ENCODE data around the gene ZNF644.
"Not testable (repeated sequence)": the region's sequence is repeated elsewhere in the genome, so short reads cannot be mapped to it uniquely, and the experiment has no call there.

The ZNF644 gene

GRCh38 chr1:91021686-91022517, at the start of gene ZNF644:
ZNF644 (minus strand) TSS chr1:91022035; CDS start chr1:90982353, 39,682 bp downstream.
- DNase-seq = peak; percentile 97

DNA sequence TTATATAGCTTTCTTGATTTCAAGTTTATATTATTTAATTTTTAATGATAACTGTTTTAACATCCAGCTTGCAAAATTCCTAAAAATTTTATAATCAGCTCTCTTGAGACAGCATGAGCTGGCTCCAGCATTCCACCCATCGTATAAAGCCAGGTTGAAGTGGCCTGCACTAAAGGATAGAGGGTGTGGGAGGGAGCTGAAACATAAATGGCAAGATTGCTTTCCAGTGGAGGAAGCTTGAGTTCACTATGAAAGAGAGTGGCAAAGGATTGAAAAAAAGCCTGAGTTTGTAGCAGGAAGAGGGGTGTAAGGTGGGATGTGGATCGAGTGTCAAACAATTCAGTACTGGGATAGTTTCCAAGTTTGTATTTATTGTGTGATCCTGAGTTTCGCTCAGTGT, 48.5 kb upstream of the ZNF644 start:
- DNase-seq = no peak

GRCh38 chr1:91066538-91066937, 44.7 kb upstream of the ZNF644 start:
- DNase-seq = no peak

DNA sequence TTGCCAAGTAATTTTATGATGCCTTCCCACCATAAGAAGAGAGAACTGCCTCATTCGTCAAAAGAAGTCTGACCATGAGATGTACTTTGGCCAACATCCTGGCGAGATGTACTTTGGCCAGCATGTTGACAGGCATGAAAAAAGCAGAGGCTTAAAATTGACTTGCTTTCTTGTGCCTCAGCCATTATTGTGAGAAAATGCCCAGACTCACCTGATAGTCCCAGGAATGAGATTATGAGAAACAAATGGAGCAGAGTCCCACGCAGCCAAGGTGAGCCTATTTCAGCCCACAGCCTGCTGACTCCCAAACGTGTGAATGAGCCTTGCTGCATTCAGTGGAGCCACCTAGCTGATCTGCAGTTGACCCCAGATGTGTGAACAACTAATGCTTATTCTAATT, 43.5 kb upstream of the ZNF644 start:
- DNase-seq = no peak

- DNase-seq = not testable (repeated sequence)
Observed at GRCh38 chr1:91063403-91063802, 41.6 kb upstream of the ZNF644 start.

- no peak for DNase-seq
Observed at GRCh38 chr1:91059157-91059556, 37.3 kb upstream of the ZNF644 start.

- DNase-seq = no peak
Observed at GRCh38 chr1:91057784-91058183, 35.9 kb upstream of the ZNF644 start.

DNA sequence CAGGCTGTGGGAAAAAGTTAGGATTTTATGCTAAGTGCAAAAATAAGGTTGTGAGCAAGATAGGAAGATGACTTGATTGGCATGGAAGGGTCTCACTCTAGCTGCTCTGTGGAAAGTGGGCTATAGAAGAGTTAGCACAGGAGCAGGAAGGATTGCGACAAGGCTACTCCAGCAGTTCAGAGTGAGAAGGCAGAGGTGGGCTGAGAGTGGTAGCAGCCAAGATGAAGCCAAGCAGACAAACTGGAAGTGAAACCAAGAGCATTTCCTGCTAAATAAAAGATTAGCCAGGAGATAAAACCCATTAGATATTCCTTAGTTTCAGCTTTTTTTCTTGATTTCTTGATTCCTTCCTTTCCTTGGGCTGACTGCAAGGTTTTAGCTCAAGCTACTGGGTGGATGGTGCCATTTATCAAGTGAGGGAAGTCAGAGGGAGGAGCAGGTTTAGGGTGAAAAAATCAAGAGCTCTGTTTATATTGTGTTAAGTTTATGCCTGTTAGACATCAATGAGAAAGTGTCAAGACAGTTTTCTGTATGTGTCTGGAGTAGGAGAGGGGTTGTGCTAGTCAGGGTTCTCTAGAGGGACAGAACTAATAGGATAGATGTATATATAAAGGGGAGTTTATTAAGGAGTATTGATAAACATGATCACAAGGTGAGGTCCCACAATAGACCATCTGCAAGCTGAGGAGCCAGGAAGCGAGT, 33.1 kb upstream of the ZNF644 start:
- no peak for DNase-seq

DNA sequence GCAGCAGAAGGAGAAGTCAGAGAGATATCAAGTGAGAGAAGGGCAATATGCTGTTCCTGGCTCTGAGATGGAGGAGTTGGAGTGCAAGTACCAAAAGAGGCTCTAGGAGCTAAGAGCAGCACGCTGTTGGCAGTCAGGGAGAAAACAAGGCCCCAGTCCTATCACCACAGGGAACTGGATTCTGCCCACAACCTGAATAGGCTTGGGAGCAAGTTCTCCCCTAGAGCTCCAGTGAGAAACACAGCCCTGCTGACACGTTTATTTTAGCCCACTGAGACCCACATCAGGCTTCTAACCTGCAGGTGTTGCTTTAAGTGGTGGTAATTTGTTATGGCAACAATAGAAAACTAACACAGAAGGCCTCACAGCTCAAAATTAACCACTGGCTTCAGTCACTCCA, 31.8 kb upstream of the ZNF644 start:
- no peak for DNase-seq

DNA sequence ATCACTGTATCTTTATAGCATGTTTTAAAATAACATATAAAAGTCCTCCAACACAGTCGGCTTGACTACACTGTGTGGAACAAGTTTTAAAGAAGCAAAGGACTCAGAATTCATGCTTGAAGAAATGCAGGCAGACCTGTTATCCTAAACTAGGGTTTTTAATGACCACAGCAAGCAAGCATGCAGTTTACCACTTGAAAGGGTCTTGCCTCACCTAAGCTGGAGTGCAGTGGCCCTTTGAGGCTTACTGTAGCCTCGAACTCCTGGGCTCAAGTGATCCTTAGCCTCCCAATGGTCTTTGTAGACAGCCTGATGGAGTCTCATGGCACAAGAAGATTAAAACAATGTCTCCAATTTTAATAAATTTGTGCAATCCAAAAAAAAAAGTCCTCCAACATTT, 27.7 kb upstream of the ZNF644 start:
- DNase-seq = not testable (repeated sequence)

DNA sequence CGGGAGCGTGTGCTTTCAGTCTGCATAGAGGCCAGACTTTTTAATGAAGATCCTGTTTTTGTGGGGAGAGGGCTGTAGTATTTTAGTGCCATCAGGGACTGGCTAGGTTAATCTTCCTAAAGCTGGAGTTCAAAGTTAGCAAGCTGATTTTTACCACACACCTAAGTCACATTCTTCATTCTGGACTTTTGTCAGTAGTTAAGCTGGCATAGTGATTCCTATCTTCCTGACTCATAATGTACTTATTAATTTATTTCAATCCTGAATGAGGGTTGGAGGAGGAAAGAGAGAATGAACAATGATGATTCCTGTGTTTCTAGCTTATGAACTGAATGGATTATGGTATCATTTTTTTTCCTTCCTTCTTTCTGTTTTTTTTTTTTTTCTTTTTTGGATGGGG, 24.9 kb upstream of the ZNF644 start:
- no peak for DNase-seq

DNA sequence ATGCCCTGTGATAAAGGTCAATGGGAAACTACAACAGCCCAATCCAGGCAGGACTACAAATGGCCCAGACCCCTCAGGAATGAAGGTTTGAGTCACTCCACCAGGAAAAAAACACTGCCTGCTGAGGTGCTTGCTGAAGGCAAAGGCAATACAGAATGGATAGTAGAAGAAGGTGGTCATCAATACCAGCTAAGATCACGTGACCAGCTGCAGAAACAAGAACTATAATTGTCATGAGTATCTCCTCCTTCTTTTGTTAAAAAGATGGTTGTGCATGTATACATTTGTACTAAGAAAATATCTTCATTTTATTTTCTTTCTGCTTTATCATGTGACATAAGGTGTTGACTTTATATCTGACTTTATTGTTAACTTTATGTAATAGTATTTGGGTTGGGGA, 23.4 kb upstream of the ZNF644 start:
- DNase-seq = no peak

GRCh38 chr1:91044776-91045175, 22.9 kb upstream of the ZNF644 start:
- not testable (repeated sequence) for DNase-seq

- DNase-seq = not testable (repeated sequence)
Observed at GRCh38 chr1:91042372-91042771, 20.5 kb upstream of the ZNF644 start.

- no peak for DNase-seq
Observed at GRCh38 chr1:91038582-91038981, 16.7 kb upstream of the ZNF644 start.

DNA sequence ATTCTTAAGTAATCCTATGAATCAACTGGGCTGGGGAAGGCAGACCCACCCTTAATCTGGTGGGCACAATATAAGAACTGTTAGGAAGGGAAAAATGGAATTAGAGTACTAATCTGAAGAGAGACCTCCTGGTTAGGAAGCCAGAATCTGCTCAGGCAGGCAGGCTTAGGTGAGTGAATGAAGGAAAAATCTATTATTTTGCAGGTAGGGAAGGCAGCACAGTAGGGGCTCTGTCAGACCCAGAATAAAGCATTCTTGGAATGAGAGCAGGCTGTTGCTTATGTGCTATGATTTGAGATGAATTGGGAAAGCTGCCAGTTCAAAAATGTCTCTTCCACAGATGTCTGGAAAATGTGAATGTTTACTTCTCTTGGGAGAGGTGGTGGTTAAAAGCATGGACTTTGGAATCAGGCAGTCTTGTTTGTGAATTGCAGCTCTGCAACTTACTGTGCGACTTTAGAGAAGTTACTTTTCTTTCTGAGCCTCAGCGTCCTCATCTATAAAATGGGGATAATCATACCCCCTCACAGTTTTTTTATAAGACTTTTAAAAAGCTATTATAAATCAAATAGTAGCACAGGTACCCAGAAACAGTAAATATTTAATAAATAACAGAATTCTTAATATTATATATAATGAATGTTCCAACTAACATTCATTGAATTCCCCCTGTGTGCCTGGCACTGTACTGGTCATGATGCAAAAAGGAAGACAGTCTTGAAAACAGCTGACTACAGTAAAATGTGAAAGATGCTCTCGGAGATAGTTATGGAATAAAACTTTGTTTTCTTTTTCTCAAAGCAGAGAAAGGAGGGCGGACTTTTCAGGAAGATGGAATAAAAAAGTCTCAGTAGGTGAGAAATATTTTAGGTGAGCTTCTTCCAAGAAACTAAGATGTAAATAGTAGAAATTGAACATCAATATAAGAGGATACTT, 15.3 kb upstream of the ZNF644 start:
- DNase-seq = no peak

DNA sequence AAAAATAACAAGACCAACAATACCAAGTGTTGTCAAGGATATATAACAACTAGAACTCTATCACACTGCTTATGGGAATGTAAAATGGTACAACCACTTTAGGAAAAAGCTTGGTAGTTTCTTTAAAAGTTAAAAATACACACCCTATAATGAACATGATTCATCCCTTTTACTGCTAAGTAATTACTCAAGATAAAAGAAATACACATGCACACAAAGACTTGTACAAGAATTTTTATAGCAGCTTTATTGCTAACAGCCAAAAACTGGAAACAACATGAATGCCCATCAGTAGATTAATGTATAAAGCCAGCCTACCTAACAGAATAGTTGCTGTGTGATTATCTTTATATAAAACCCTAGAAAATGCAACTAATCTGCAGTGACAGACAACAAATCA, 10.5 kb upstream of the ZNF644 start:
- DNase-seq = no peak

DNA sequence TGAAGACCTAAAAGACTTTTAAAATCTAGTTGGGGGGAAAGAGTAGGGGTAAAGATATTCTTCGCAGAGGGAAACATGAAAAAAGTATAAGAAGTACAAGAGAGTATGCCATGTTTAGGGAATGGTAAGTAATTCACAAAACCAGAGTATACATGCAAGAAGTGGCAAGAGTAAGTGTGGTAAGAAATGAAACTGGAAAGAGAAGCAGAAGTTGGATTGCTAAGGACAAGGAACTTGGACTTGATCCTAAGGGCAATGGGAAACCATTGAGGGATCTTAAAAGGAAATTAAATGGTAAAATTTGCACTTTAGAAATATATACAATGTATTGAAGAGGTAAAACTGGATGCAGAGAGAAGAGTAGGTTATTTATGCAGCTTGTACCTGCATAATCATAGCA, 9.2 kb upstream of the ZNF644 start:
- DNase-seq = no peak

- no peak for DNase-seq
Observed at GRCh38 chr1:91026777-91027176, 4.9 kb upstream of the ZNF644 start.

- DNase-seq = peak; percentile 90
Observed at GRCh38 chr1:91026320-91026719, 4.5 kb upstream of the ZNF644 start.

GRCh38 chr1:91024481-91025119, 2.8 kb upstream of the ZNF644 start:
- DNase-seq = no peak

DNA sequence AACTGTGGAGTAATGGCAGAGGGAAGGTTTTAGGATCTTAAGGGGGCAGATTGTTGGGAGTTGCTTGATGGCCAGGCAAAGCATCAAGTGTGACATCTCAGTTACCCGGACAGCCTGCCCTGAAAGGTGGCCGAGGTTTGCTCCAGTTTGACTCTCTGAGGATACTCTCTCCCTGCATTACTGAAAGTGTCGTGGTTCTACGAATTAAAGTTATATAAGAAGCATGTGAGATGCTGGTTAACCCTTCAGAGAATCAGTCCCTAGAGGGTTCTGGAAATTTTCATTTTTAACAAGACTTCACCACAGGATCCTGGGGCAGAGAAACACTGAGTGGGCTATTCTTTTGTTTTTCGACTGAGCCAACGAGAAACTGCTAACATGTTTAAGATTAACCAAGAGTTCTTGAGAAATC, 689 bp upstream of the ZNF644 start:
- no peak for DNase-seq
